BJ (cell line): Measurements from ENCODE around the gene CDKN2B-AS1. TPM values are rescaled to one million over a fixed set of nuclear protein-coding genes. Genes with fewer than 3 reads are reported as not detected.
A peak's percentile ranks its signal among the peaks of the same experiment; 100 is the strongest.

Experiments
- CTCF ChIA-PET: fragments of 350-600 bp; formaldehyde crosslinking; extraction: SDS; loops from one replicate; lab custom pipeline; 2021; ENCODE audit warnings: antibody characterized with exemption, inconsistent platforms; lab: Yijun Ruan, JAX
- POLR2A ChIA-PET: fragments of 300-600 bp; sonication (Branson Sonifier 250); formaldehyde crosslinking; extraction: SDS; loops from one replicate; lab custom pipeline; 2021; ENCODE audit warnings: antibody characterized with exemption; lab: Charles Lee
- DNase-seq: peaks from one replicate; pipeline ENCODE4 v3.0.0-alpha.2; 2011; ENCODE audit warnings: low read depth
- H3K27me3 ChIP-seq: 2 replicates; pipeline ENCODE4 v1.6.0; 2011; ENCODE audit warnings: low read length; ENCODE audit not compliant: control insufficient read depth, insufficient read depth
- H3K36me3 ChIP-seq: 2 replicates; pipeline ENCODE4 v1.5.1; 2011; ENCODE audit warnings: low read length; ENCODE audit not compliant: control insufficient read depth, insufficient read depth
- H3K4me3 ChIP-seq: 2 replicates; pipeline ENCODE4 v1.5.1; 2011; ENCODE audit warnings: low read depth, mild to moderate bottlenecking, control low read depth, low read length
- CTCF ChIP-seq: IDR thresholded peaks from 2 replicates; pipeline ENCODE4 v1.5.1; 2011; ENCODE audit warnings: low read depth, mild to moderate bottlenecking, control low read depth, inconsistent platforms, low read length, moderate library complexity; ENCODE audit not compliant: insufficient read depth
- polyA plus RNA-seq: library from polyadenylated mRNA; depleted of rRNA; stranded (reverse); fragments of >200 nt; gene quantifications from 2 replicates; pipeline ENCODE4 v1.2.3, GENCODE V29; 2011

The CDKN2B-AS1 gene
- polyA plus RNA-seq, 1 experiment: 0.59 TPM

DNA sequence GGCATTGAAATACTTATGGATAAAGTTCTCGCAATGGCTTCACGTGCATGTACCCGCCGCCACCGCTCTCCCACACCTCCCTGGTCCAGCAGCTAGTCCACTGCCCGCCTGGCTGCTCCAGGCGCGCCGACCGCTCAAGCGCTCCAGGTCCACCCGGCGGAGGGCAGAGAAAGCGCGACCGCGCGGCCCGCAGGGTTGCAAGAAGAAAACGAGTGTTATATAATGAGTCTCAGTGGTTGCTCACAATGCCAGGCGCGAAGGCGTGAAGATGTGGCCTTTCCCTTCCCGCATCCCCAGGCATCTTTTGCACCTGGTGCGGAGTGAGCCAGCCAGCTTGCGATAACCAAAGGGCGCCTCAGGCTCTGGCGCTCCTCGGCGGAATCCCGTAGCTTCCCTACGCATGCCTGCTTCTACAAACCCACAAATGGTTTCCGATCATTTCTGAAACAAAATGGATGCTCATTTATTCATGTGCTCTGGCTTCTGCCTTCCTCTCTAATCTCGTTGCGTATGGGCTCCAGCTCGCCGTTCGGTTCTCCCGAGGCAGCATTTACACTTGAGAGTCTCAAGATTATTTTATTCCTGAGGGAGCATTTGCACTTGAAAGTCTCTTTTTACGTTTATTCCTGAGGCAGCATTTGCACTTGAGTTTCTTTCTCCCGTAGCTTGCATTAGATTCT is 26.1 kb upstream of the CDKN2B-AS1 start:
- H3K27me3 ChIP-seq: peaks cover 45% of the 10 kb centered on the region
- DNase-seq: no peak
- ChIA-PET POLR2A (no interaction called here), CTCF (interaction anchor here (0.9 to 4.3 kb wide), 4 partner anchors 8 to 155 kb away, joined by 3 to 25 read pairs (median 4); partner anchors contain the start of gene CDKN2B)
- TF ChIP-seq CTCF: 0 out of 2 replicates have a peak, but pooled peaks have one; percentile 5
- H3K4me3 ChIP-seq: no peak overlapping the region
- no peaks in the 10 kb centered on the region for H3K36me3 ChIP-seq

DNA sequence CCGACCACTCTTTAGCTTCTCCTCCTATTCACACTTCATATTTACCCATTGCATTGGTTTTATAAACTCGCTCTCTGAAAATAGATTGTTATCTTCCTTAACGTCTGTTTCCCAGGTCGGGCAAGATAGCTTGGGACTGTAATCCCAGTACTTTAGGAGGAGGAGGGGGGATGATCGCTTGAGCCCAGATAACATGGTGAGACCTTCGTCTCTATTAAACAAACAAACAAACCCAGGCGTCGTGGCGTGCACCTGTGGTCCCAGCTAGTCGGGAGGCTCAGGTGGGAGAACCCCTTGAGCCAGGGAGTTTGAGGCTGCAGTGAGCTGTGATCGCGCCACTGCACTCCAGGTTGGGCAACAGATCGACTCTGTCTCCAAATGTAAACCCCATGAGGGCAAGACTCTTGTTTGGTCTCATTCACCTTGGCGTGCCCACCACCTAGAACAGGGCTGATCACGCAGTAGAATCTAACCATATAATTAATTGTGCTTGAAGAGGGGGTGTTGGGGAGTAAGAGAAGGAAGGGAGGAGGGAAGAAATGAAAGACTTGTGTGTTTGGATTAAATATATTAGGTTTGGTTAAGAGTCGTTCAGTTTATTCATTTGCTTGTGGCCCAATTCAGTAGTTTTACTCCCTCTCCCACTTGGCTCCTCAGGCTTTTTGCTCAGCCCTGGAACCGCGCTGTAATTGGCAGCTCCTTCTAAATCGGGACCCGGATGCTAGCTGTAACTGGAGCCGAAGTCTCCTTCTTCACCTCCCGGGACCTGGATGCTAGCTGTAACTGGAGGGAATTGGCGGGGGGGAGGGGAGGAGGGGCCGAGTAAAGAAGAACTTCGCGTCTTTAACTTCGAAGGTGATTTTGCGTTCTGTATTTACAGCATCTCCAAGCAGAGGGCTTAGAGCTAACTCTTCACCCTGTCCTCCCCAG is 25.3 kb upstream of the CDKN2B-AS1 start:
- Histone ChIP-seq H3K4me3 (no peak overlapping the region), H3K27me3 (peaks cover 50% of the 10 kb centered on the region), H3K36me3 (no peaks in the 10 kb centered on the region)
- no peak for TF ChIP-seq CTCF
- DNase-seq: no peak
- ChIA-PET POLR2A (no interaction called here), CTCF (interaction anchor here (0.9 to 4.3 kb wide), 8 partner anchors 9 to 156 kb away, joined by 3 to 25 read pairs (median 4); partner anchors contain the start of gene CDKN2B)

DNA sequence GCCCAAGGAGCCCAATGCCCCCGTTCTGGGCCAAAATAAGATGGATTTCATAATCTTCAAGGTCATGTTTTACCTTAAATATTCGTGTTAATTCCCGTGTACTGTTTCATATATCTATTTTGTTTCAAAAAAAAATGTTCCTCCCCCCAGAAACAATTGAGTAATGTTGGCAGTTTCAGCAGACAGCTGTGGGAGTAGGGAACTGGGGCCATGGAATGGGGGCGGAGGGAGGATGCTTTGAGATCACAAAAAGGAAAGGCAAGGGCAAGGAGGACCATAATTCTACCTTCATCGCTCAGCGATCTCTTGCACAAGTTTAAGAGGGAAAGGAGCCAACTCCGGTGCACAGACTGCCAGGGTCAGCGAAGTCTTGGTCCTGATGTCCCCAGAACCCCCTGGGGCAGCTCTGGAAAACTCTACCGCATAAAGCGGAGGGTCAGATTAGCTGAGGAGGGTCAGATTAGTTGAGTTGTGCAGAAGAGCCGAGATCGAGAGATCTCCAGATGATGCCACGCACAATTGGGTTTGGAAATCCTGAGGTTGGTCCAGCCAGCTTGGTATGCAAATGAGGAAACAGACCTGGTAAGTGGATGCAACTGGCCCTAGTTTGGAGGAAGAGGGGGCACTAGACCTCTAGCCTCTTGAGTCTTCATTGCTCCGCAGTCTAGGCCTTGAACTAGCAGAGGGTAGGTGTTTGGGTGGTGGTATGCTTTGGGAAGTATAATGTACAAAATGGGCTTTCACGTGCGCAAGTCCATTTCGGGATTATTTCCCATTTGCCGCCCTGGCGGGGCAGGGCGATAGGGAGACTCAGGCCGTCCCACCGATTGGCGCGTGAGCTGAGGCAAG is 24.4 kb upstream of the CDKN2B-AS1 start:
- H3K4me3 ChIP-seq: no peak overlapping the region
- ChIA-PET CTCF (interaction anchor here (1.0 to 4.3 kb wide), 6 partner anchors 10 to 157 kb away, joined by 3 to 25 read pairs (median 4); partner anchors contain the start of gene CDKN2B), POLR2A (no interaction called here)
- DNase-seq: no peak
- TF ChIP-seq CTCF: no peak
- H3K36me3 ChIP-seq: no peaks in the 10 kb centered on the region
- H3K27me3 ChIP-seq: peaks cover 48% of the 10 kb centered on the region

DNA sequence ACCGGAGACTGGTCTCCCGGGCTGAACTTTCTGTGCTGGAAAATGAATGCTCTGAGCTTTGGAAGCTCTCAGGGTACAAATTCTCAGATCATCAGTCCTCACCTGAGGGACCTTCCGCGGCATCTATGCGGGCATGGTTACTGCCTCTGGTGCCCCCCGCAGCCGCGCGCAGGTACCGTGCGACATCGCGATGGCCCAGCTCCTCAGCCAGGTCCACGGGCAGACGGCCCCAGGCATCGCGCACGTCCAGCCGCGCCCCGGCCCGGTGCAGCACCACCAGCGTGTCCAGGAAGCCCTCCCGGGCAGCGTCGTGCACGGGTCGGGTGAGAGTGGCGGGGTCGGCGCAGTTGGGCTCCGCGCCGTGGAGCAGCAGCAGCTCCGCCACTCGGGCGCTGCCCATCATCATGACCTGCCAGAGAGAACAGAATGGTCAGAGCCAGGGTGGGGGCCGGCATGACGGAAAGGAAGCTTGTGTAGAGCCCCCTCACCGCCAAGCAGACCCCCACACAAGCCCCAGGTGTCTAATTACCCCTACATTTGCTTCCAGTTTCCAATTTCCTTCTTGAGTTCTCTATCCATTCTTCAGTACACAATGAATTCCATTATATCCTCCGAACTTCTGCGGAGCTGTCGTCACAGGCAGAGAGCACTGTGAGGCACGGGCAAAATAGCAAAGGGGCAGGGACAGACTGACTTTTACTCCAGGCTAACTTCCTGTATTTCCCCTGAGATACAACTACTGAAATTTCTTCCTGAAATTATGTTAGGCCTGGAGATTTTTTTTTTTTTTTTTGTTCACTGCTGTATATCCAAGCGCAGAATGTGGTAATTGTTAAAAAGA is 23.6 kb upstream of the CDKN2B-AS1 start:
- no peak overlapping the region for H3K4me3 ChIP-seq
- no peak for TF ChIP-seq CTCF
- ChIA-PET CTCF (interaction anchor here (2.7 to 4.3 kb wide), 2 partner anchors 38 to 158 kb away, joined by 9 to 25 read pairs; partner anchors contain the start of gene CDKN2B), POLR2A (no interaction called here)
- peaks cover 45% of the 10 kb centered on the region for H3K27me3 ChIP-seq
- no peak for DNase-seq
- no peaks in the 10 kb centered on the region for H3K36me3 ChIP-seq
